Muscle layer of colon (tissue), 2 donors: ENCODE measurements around the gene DDX49.

Experiments
- H3K27ac ChIP-seq: one replicate; pipeline ENCODE4 v1.7.0; 2013; ENCODE audit warnings: low read depth, mild to moderate bottlenecking, low read length, moderate library complexity
- H3K27me3 ChIP-seq, 2 donors: one replicate each; pipeline ENCODE4 v1.7.0; 2013; ENCODE audit warnings: low read length in 2 of 2, mild to moderate bottlenecking in 2 of 2; ENCODE audit not compliant: insufficient read depth in 2 of 2, control insufficient read depth in 1 of 2
- H3K36me3 ChIP-seq: one replicate; pipeline ENCODE4 v1.7.0; 2013; ENCODE audit warnings: mild to moderate bottlenecking, low read length; ENCODE audit not compliant: insufficient read depth
- H3K4me1 ChIP-seq: one replicate; pipeline ENCODE4 v1.7.0; 2013; ENCODE audit warnings: mild to moderate bottlenecking, low read length; ENCODE audit not compliant: insufficient read depth
- H3K4me3 ChIP-seq, 2 donors: one replicate each; pipeline ENCODE4 v1.7.0; 2013; ENCODE audit warnings: low read length in 2 of 2, low read depth in 1 of 2, mild to moderate bottlenecking in 1 of 2, moderate library complexity in 1 of 2
- H3K9ac ChIP-seq: one replicate; pipeline ENCODE4 v1.7.0; 2013; ENCODE audit warnings: low read length
- H3K9me3 ChIP-seq: one replicate; pipeline ENCODE4 v1.7.0; 2013; ENCODE audit warnings: mild to moderate bottlenecking, low read length
- donor health status: abdominal sarcoma.
- donor health status: Adenocarcinoma of cecum.

The DDX49 gene

DNA sequence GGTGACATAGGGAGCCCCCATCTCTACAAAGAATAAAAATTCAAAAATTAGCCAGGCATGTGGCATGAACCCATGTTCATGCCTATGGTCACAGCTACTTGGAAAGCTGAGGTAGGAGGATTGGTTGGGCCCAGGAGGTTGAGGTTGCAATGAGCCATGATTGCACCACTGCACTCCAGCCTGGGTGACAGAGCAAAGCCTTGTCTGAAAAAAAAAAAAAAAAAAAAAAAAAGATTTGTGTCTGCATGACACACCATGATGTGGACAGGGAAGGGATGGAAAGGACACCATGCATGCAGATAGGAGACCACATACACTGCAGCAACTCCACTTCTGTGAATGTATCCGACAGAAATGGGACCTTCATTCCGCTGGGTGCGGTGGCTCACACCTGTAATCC, 55.5 kb downstream of the DDX49 start:
- no peaks in the 10 kb centered on the region for H3K4me1 ChIP-seq
- no peaks in the 10 kb centered on the region for H3K27me3 ChIP-seq
- no peaks in the 10 kb centered on the region for H3K36me3 ChIP-seq
- H3K9me3 ChIP-seq = no peaks in the 10 kb centered on the region
- H3K9ac ChIP-seq = no peak overlapping the region
- H3K4me3 ChIP-seq = no peak overlapping the region
- no peak overlapping the region for H3K27ac ChIP-seq

DNA sequence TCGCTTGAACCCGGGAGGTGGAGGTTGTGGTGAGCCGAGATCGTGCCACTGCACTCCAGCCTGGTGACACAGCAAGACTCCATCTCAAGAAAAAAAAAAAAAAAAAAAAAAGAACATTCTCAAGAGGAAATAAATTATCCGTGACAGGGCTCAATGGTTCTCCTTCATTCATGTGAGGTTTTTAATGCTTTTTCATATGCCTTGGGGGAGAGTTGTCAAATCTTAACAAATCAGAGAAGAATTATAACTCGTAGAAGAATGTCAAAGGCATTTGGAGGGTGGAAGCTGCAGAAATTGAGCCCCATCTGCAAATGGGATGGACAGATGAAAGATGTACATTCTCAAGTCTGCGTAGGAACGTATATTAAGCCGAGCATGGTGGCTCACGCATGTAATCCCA, 56.4 kb downstream of the DDX49 start:
- Histone ChIP-seq H3K4me3 (no peak overlapping the region), H3K27ac (no peak overlapping the region), H3K4me1 (no peaks in the 10 kb centered on the region), H3K36me3 (no peaks in the 10 kb centered on the region), H3K9ac (no peak overlapping the region), H3K27me3 (no peaks in the 10 kb centered on the region), H3K9me3 (no peaks in the 10 kb centered on the region)
